Measurements from ENCODE around the gene METTL26. TPM values are rescaled to one million over a fixed set of nuclear protein-coding genes. Genes with fewer than 3 reads are reported as not detected.

METTL26 gene
- total and polyA plus RNA-seq, 2 experiments from 2014 or later = 77.9 to 155 TPM

DNA sequence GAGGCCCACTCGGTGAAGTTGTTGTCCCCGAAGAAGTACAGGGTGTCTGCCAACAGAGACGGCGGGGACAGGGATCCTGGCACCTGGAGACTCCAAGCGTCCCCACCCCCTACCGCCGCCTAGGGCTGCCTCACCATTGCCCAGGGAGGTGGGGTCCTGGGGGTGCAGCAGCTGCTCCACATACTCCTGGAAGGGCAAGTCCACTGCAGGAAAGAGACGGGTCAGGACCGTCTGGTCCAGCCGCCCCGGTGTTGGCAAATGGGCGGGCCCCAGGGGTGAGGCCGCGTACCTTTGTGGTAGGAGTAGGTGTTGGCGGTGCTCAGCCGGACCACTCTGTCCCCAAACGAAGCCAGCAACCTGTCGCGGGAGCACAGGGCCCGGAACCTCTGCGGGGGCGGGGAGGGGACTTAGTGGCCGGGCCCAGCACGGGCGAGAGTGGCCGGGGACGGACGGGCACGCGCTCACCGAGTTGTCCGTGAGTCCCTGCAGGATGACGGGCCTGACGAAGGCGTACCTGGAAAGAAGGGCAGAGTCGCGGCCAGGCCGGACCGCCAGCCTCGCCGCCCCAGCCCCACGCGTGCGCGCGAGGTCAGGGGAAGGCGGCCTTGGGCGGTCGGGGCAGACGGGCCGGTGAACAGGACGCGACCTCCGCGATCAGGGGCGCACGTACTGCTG, 47.4 kb upstream of the METTL26 start:
- Histone ChIP-seq H3K4me2 (peak overlapping the region; percentile 98), H3K9me2 (replicated peaks; ENCODE audit: insufficient read depth) (no peaks in the 10 kb centered on the region), H3K4me1 (ENCODE audit: insufficient read depth) (peaks cover 32% of the 10 kb centered on the region), H2AFZ (peak overlapping the region; percentile 39), H3K36me3 (replicated peaks; ENCODE audit: insufficient read depth, low read depth) (no peaks in the 10 kb centered on the region), H3K79me2 (peaks cover 33% of the 10 kb centered on the region), H3K4me3 (peak overlapping the region; percentile 57), H3K27me3 (no peaks in the 10 kb centered on the region), H4K20me1 (ENCODE audit: insufficient read depth, poor library complexity, severe bottlenecking) (peaks cover 27% of the 10 kb centered on the region), H3K9me3 (ENCODE audit: low read depth) (no peaks in the 10 kb centered on the region), H3K27ac (peak overlapping the region; percentile 65)
- 22% methylated on average over 48 of the region's 57 CpGs for WGBS (ENCODE audit: low lambda C conversion rate, missing lambda C conversion rate)
- DNase-seq (ENCODE audit: low spot score) = peak; percentile 43
- TF ChIP-seq EZH2 (IDR thresholded peaks at IDR 0.05; ENCODE audit: borderline replicate concordance) (no peak), EZH2phosphoT487 (IDR thresholded peaks at IDR 0.05; ENCODE audit: low read depth, severe bottlenecking, unreplicated experiment) (no peak)
- TF ChIP-seq, protein P1, sequence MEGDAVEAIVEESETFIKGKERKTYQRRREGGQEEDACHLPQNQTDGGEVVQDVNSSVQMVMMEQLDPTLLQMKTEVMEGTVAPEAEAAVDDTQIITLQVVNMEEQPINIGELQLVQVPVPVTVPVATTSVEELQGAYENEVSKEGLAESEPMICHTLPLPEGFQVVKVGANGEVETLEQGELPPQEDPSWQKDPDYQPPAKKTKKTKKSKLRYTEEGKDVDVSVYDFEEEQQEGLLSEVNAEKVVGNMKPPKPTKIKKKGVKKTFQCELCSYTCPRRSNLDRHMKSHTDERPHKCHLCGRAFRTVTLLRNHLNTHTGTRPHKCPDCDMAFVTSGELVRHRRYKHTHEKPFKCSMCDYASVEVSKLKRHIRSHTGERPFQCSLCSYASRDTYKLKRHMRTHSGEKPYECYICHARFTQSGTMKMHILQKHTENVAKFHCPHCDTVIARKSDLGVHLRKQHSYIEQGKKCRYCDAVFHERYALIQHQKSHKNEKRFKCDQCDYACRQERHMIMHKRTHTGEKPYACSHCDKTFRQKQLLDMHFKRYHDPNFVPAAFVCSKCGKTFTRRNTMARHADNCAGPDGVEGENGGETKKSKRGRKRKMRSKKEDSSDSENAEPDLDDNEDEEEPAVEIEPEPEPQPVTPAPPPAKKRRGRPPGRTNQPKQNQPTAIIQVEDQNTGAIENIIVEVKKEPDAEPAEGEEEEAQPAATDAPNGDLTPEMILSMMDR (IDR thresholded peaks at IDR 0.05; ENCODE audit: poor library complexity) = no peak

DNA sequence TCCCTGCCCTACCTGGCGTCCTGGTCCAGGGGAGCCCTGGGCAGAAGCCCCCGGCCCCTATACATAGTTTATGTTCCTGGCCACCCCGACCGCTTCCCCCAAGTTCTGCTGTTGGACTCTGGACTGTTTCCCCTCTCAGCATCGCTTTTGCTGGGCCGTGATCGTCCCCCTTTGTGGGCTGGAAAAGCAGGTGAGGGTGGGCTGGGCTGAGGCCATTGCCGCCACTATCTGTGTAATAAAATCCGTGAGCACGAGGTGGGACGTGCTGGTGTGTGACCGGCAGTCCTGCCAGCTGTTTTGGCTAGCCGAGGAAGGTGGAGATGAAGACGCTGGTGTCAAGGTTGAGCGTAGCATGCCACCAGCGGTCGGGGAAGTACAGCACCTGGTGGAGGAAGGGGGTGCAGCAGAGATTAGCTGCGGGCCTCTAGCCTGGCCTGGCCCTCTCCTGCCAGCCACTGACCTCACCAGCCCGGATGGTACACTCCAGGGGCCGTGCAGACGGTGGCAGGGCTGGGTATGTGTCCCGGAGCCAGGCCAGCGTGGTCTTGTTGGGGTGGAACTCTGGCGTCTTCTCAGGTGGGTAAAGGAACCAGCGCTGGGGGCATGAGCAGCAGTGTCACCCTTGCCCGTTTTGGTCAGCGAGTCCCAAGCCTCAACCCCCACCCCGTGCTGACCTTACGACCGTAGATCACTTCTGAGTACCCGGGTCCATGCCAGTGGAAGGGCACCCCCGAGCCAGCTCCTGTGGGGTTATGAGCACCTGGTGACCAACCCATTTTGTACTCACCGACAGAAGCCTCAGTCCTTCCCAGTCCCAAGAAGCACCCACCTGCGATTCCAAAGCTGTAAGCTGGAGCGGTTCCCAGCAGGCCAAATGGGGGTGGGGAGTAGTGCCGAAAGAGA, 46.6 kb upstream of the METTL26 start:
- no peak for DNase-seq (ENCODE audit: low spot score)
- no peak for TF ChIP-seq EZH2 (IDR thresholded peaks at IDR 0.05; ENCODE audit: borderline replicate concordance)
- no peak for TF ChIP-seq EZH2phosphoT487 (IDR thresholded peaks at IDR 0.05; ENCODE audit: low read depth, severe bottlenecking, unreplicated experiment)
- TF ChIP-seq, protein P1 (IDR thresholded peaks at IDR 0.05; ENCODE audit: poor library complexity) = no peak
- peak overlapping the region; percentile 98 for H3K4me2 ChIP-seq
- H3K27ac ChIP-seq = no peak overlapping the region
- no peaks in the 10 kb centered on the region for H3K27me3 ChIP-seq
- no peak overlapping the region for H3K4me3 ChIP-seq
- H3K9me2 ChIP-seq (replicated peaks; ENCODE audit: insufficient read depth) = no peaks in the 10 kb centered on the region
- peaks cover 32% of the 10 kb centered on the region for H3K79me2 ChIP-seq
- peaks cover 32% of the 10 kb centered on the region for H3K4me1 ChIP-seq (ENCODE audit: insufficient read depth)
- no peak overlapping the region for H2AFZ ChIP-seq
- 90% methylated on average over 36 of the region's 36 CpGs for WGBS (ENCODE audit: low lambda C conversion rate, missing lambda C conversion rate)
- no peaks in the 10 kb centered on the region for H3K36me3 ChIP-seq (replicated peaks; ENCODE audit: insufficient read depth, low read depth)
- H3K9me3 ChIP-seq (ENCODE audit: low read depth) = no peaks in the 10 kb centered on the region
- H4K20me1 ChIP-seq (ENCODE audit: insufficient read depth, poor library complexity, severe bottlenecking) = peaks cover 27% of the 10 kb centered on the region

DNA sequence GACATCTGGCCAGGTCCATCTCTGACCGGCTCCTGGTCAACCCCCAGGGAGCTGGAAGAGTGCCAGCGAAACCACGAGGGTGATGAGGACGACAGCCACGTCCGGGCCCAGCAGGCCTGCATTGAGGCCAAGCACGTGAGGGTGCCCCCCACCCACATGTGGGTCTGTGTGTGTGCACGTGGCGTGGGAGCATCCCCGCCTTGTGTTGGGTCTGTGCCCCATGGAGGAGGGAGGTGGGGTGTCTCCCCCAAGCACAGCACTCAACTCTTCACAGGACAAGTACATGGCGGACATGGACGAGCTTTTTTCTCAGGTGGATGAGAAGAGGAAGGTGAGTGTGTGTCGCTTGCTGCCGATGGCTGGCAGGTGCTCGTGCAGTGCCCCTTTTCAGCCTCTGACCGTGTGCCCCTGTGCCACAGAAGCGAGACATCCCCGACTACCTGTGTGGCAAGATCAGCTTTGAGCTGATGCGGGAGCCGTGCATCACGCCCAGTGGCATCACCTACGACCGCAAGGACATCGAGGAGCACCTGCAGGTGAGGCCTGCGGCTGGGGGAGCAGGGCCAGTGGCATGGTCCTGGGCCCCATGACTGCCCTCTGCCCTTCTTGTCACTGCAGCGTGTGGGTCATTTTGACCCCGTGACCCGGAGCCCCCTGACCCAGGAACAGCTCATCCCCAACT, 45.8 kb upstream of the METTL26 start:
- H3K4me2 ChIP-seq = peak overlapping the region; percentile 99
- peaks cover 32% of the 10 kb centered on the region for H3K79me2 ChIP-seq
- DNase-seq (ENCODE audit: low spot score) = no peak
- peaks cover 27% of the 10 kb centered on the region for H4K20me1 ChIP-seq (ENCODE audit: insufficient read depth, poor library complexity, severe bottlenecking)
- WGBS (ENCODE audit: low lambda C conversion rate, missing lambda C conversion rate) = 93% methylated on average over 28 of the region's 28 CpGs
- H3K27ac ChIP-seq = no peak overlapping the region
- no peaks in the 10 kb centered on the region for H3K9me2 ChIP-seq (replicated peaks; ENCODE audit: insufficient read depth)
- H3K9me3 ChIP-seq (ENCODE audit: low read depth) = no peaks in the 10 kb centered on the region
- no peak overlapping the region for H3K4me3 ChIP-seq
- TF ChIP-seq EZH2 (IDR thresholded peaks at IDR 0.05; ENCODE audit: borderline replicate concordance) (no peak), EZH2phosphoT487 (IDR thresholded peaks at IDR 0.05; ENCODE audit: low read depth, severe bottlenecking, unreplicated experiment) (no peak)
- TF ChIP-seq, protein P1 (IDR thresholded peaks at IDR 0.05; ENCODE audit: poor library complexity) = no peak
- no peak overlapping the region for H2AFZ ChIP-seq
- no peaks in the 10 kb centered on the region for H3K27me3 ChIP-seq
- H3K4me1 ChIP-seq (ENCODE audit: insufficient read depth) = peaks cover 32% of the 10 kb centered on the region
- H3K36me3 ChIP-seq (replicated peaks; ENCODE audit: insufficient read depth, low read depth) = no peaks in the 10 kb centered on the region
